ENCODE measurements around the gene AXIN1. TPM values are rescaled to one million over a fixed set of nuclear protein-coding genes. Genes with fewer than 3 reads are reported as not detected.
A peak's percentile ranks its signal among the peaks of the same experiment; 100 is the strongest.

The AXIN1 gene
- total and polyA plus RNA-seq, 9 of the 15 experiments (the other 6 are each of a cell fraction or from before 2014, with no cell fraction given): 0.42 to 58.0 (median 25.9) TPM

DNA sequence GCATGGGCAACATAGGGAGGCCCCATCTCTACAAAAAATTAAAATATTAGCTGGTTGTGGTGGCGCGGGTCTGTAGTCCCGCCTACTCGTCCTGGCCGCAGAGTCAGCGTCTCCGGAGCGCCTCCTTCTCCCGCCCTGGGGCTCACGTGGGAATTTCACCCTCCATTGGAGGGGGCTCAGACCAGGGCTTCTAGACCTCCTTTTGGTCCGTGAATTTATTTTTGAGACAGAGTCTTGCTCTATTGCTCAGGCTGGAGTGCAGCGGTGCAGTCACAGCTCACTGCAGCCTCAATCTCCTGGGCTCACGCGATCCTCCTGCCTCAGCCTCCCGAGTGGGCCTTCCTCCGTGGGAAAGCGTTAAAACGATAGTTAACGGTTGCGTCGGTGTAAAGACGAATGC lies 44.1 kb upstream of the AXIN1 start (continued):
- TF ChIP-seq, protein P1, sequence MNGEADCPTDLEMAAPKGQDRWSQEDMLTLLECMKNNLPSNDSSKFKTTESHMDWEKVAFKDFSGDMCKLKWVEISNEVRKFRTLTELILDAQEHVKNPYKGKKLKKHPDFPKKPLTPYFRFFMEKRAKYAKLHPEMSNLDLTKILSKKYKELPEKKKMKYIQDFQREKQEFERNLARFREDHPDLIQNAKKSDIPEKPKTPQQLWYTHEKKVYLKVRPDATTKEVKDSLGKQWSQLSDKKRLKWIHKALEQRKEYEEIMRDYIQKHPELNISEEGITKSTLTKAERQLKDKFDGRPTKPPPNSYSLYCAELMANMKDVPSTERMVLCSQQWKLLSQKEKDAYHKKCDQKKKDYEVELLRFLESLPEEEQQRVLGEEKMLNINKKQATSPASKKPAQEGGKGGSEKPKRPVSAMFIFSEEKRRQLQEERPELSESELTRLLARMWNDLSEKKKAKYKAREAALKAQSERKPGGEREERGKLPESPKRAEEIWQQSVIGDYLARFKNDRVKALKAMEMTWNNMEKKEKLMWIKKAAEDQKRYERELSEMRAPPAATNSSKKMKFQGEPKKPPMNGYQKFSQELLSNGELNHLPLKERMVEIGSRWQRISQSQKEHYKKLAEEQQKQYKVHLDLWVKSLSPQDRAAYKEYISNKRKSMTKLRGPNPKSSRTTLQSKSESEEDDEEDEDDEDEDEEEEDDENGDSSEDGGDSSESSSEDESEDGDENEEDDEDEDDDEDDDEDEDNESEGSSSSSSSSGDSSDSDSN (IDR thresholded peaks at IDR 0.05; ENCODE audit: borderline replicate concordance in 1 of 2, low read depth in 2 of 2, low read length in 2 of 2): peak in 1 of 2 experiments; percentile 45; a peak in 1 of 4 replicates
- TF ChIP-seq DDX20 (tag; IDR thresholded peaks at IDR 0.05; ENCODE audit: low read depth) (no peak), TBL1XR1 (IDR thresholded peaks at IDR 0.05; ENCODE audit: low read length in 2 of 2) (no peak), SMAD2 (IDR thresholded peaks at IDR 0.05; ENCODE audit: low read depth, low read length) (no peak), MEF2D (tag; conservative IDR thresholded peaks at IDR 0.05; ENCODE audit: low read depth) (no peak), CBX8 (IDR thresholded peaks at IDR 0.05; ENCODE audit: borderline replicate concordance, extremely low read depth, low read depth, low read length, poor library complexity, severe bottlenecking) (no peak), MCM7 (IDR thresholded peaks at IDR 0.05) (no peak), ELF4 (CRISPR knock-in tag; IDR thresholded peaks at IDR 0.05) (no peak), ZNF282 (CRISPR knock-in tag; IDR thresholded peaks at IDR 0.05) (no peak), BCL6 (CRISPR knock-in tag; IDR thresholded peaks at IDR 0.05) (no peak)
- TF ChIP-seq, protein P2, sequence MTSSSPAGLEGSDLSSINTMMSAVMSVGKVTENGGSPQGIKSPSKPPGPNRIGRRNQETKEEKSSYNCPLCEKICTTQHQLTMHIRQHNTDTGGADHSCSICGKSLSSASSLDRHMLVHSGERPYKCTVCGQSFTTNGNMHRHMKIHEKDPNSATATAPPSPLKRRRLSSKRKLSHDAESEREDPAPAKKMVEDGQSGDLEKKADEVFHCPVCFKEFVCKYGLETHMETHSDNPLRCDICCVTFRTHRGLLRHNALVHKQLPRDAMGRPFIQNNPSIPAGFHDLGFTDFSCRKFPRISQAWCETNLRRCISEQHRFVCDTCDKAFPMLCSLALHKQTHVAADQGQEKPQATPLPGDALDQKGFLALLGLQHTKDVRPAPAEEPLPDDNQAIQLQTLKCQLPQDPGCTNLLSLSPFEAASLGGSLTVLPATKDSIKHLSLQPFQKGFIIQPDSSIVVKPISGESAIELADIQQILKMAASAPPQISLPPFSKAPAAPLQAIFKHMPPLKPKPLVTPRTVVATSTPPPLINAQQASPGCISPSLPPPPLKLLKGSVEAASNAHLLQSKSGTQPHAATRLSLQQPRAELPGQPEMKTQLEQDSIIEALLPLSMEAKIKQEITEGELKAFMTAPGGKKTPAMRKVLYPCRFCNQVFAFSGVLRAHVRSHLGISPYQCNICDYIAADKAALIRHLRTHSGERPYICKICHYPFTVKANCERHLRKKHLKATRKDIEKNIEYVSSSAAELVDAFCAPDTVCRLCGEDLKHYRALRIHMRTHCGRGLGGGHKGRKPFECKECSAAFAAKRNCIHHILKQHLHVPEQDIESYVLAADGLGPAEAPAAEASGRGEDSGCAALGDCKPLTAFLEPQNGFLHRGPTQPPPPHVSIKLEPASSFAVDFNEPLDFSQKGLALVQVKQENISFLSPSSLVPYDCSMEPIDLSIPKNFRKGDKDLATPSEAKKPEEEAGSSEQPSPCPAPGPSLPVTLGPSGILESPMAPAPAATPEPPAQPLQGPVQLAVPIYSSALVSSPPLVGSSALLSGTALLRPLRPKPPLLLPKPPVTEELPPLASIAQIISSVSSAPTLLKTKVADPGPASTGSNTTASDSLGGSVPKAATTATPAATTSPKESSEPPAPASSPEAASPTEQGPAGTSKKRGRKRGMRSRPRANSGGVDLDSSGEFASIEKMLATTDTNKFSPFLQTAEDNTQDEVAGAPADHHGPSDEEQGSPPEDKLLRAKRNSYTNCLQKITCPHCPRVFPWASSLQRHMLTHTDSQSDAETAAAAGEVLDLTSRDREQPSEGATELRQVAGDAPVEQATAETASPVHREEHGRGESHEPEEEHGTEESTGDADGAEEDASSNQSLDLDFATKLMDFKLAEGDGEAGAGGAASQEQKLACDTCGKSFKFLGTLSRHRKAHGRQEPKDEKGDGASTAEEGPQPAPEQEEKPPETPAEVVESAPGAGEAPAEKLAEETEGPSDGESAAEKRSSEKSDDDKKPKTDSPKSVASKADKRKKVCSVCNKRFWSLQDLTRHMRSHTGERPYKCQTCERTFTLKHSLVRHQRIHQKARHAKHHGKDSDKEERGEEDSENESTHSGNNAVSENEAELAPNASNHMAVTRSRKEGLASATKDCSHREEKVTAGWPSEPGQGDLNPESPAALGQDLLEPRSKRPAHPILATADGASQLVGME (CRISPR knock-in tag; IDR thresholded peaks at IDR 0.05): no peak
- TF ChIP-seq, protein P3, sequence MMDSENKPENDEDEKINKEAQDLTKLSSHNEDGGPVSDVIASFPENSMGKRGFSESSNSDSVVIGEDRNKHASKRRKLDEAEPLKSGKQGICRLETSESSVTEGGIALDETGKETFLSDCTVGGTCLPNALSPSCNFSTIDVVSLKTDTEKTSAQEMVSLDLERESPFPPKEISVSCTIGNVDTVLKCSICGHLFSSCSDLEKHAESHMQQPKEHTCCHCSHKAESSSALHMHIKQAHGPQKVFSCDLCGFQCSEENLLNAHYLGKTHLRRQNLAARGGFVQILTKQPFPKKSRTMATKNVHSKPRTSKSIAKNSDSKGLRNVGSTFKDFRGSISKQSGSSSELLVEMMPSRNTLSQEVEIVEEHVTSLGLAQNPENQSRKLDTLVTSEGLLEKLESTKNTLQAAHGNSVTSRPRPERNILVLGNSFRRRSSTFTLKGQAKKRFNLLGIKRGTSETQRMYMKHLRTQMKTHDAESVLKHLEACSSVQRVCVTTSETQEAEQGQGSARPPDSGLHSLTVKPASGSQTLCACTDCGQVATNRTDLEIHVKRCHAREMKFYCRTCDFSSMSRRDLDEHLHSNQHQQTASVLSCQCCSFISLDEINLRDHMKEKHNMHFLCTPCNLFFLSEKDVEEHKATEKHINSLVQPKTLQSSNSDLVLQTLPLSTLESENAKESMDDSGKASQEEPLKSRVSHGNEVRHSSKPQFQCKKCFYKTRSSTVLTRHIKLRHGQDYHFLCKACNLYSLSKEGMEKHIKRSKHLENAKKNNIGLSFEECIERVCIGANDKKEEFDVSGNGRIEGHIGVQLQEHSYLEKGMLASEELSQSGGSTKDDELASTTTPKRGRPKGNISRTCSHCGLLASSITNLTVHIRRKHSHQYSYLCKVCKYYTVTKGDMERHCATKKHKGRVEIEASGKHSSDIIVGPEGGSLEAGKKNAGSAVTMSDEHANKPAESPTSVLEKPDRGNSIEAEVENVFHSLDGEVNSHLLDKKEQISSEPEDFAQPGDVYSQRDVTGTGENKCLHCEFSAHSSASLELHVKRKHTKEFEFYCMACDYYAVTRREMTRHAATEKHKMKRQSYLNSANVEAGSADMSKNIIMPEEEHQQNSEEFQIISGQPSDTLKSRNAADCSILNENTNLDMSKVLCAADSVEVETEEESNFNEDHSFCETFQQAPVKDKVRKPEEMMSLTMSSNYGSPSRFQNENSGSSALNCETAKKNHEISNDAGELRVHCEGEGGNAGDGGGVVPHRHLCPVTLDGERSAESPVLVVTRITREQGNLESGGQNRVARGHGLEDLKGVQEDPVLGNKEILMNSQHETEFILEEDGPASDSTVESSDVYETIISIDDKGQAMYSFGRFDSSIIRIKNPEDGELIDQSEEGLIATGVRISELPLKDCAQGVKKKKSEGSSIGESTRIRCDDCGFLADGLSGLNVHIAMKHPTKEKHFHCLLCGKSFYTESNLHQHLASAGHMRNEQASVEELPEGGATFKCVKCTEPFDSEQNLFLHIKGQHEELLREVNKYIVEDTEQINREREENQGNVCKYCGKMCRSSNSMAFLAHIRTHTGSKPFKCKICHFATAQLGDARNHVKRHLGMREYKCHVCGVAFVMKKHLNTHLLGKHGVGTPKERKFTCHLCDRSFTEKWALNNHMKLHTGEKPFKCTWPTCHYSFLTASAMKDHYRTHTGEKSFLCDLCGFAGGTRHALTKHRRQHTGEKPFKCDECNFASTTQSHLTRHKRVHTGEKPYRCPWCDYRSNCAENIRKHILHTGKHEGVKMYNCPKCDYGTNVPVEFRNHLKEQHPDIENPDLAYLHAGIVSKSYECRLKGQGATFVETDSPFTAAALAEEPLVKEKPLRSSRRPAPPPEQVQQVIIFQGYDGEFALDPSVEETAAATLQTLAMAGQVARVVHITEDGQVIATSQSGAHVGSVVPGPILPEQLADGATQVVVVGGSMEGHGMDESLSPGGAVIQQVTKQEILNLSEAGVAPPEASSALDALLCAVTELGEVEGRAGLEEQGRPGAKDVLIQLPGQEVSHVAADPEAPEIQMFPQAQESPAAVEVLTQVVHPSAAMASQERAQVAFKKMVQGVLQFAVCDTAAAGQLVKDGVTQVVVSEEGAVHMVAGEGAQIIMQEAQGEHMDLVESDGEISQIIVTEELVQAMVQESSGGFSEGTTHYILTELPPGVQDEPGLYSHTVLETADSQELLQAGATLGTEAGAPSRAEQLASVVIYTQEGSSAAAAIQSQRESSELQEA (IDR thresholded peaks at IDR 0.05; ENCODE audit: low read depth): no peak

Data from K562 (cell line).